HFF-Myc (cell line): ENCODE data around the gene MIB1.
A peak's percentile ranks its signal among the peaks of the same experiment; 100 is the strongest.

Experiments used
- DNase-seq: peaks from one replicate; pipeline ENCODE4 v3.0.0-alpha.2; 2011; ENCODE audit warnings: low read depth; ENCODE audit errors: extremely low read depth
- H3K4me3 ChIP-seq: replicated peaks from 2 replicates; pipeline ENCODE4 v1.5.1; 2011; ENCODE audit warnings: low read depth, mild to moderate bottlenecking, control low read depth, low read length
- TF ChIP-seq, protein P1 (sequence below): IDR thresholded peaks from 2 replicates; pipeline ENCODE4 v1.5.1; 2012; ENCODE audit warnings: mild to moderate bottlenecking, low read depth, low read length, control low read depth; ENCODE audit errors: missing control alignments

The MIB1 gene

GRCh38 chr18:21896732-21897336 is 156.2 kb downstream of the MIB1 start:
- no peak for DNase-seq
- TF ChIP-seq, protein P1, sequence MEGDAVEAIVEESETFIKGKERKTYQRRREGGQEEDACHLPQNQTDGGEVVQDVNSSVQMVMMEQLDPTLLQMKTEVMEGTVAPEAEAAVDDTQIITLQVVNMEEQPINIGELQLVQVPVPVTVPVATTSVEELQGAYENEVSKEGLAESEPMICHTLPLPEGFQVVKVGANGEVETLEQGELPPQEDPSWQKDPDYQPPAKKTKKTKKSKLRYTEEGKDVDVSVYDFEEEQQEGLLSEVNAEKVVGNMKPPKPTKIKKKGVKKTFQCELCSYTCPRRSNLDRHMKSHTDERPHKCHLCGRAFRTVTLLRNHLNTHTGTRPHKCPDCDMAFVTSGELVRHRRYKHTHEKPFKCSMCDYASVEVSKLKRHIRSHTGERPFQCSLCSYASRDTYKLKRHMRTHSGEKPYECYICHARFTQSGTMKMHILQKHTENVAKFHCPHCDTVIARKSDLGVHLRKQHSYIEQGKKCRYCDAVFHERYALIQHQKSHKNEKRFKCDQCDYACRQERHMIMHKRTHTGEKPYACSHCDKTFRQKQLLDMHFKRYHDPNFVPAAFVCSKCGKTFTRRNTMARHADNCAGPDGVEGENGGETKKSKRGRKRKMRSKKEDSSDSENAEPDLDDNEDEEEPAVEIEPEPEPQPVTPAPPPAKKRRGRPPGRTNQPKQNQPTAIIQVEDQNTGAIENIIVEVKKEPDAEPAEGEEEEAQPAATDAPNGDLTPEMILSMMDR = no peak
- no peak overlapping the region for H3K4me3 ChIP-seq

- DNase-seq = peak; percentile 38
- H3K4me3 ChIP-seq = no peak overlapping the region
- TF ChIP-seq, protein P1 = peak; percentile 76
These were observed 157.2 kb downstream of the MIB1 start for GRCh38 chr18:21897811-21898210.

- DNase-seq = no peak
- H3K4me3 ChIP-seq = no peak overlapping the region
- TF ChIP-seq, protein P1 = no peak
These were observed 160.2 kb downstream of the MIB1 start for GRCh38 chr18:21900605-21901352.

DNA sequence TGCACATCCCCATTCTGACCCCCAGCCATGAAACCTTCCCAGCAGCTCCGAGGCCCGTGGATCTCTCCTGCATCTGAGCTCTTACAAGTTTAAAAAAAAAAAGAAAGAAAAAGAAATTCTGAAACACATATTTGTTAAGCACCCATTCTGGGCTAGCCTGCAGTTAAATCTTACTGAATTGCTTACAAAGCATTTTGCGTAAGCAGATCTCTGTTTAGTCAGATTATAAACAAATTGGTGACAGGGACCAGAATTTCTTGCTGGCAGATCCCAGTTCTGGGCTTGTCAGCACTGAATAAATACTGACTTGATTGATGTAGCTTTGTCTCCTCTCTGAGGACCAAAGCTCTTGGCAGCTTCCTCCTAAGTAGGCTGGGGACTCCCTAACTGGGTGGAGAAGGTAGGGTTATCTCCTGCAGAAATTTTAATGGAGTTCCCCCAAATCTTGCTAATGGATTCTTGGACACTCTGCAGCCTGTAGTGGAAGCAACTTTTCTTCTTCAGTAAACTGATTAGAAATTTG is 160.9 kb downstream of the MIB1 start:
- no peak for DNase-seq
- H3K4me3 ChIP-seq = no peak overlapping the region
- TF ChIP-seq, protein P1 = no peak

GRCh38 chr18:21903709-21904108 is 163.1 kb downstream of the MIB1 start:
- no peak for DNase-seq
- no peak overlapping the region for H3K4me3 ChIP-seq
- TF ChIP-seq, protein P1 = no peak

GRCh38 chr18:21904856-21905255 is 164.3 kb downstream of the MIB1 start:
- TF ChIP-seq, protein P1 = no peak
- DNase-seq = no peak
- no peak overlapping the region for H3K4me3 ChIP-seq

- no peak for DNase-seq
- TF ChIP-seq, protein P1 = no peak
- H3K4me3 ChIP-seq = no peak overlapping the region
These were observed 166.9 kb downstream of the MIB1 start for GRCh38 chr18:21907451-21907850.
